GM21360 (cell line): Measurements from ENCODE around the gene CHST12.
"Not testable (repeated sequence)": the region's sequence is repeated elsewhere in the genome, so short reads cannot be mapped to it uniquely, and the experiment has no call there.

ENCODE experiments used
- ATAC-seq: cut with Tn5 transposase; IDR thresholded peaks from one replicate; pipeline ENCODE4 v1.9.1; 2021; ENCODE audit warnings: mild to moderate bottlenecking, moderate library complexity; ENCODE audit not compliant: unreplicated experiment

Gene CHST12

DNA sequence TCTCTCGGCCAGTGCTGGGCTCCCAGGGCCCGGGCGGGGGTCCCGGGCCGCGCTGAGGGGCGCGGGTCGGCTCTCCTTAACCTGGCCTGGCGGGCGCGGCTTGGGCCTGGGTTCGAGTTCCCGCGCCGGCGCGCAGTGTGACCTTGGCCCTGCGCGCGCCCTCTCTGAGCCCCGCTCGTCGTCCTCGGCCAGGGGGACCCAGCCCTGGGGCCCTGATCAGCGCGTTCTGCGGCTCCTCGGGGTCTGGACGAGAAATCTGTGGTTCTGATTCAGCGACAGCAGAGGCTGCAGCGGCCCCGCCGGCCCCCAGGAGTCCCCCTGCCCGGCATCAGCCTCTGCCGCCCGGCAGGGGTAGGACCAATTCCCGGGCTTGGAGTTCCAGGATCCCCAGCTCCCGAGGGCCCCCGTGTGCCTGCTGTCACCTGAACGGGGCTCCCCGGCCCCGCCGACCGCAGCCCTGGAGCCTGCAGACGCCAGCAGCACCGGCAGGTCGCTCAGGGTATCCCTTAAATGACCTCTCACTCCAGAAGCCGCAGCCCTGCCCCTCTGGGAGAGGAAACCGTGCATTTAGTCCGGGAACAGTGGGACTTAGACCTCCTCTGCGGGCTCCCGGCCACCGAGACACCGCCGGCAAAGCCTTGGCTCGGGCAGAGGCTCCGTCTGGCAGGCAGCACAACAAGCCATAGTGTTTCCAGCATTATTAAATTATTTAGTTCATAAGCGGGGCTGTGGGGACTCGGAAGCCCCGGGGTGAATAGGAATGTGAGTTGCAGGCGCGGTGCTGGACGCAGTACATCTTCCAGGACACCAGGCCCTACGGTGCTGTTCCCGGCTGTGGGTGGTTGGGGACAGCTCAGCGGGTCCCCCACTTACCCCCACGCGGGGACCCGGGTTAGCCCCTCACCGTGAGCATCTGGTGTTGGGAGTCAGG is 572 bp downstream of the CHST12 start:
- peak; percentile 3 for ATAC-seq

DNA sequence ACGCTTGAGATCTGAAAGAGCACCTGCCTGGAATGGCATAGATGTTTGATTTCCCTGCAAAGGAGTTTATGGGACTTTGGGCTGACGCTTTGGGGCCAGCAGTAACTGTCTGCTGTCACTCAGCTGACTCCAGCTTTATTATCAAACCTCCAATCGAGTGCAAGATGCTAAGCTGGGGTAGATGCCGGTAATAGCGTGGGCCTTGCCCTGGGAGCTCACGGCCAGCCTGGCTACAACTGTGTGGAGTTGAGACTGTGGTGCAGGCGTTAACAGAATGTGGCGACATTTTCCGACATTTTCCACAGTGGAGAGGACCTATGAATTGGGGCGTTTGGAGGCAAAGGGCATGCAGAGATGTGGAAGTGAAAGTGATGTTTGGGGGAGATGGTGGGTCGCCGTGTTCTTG is 1.3 kb downstream of the CHST12 start:
- ATAC-seq = no peak

DNA sequence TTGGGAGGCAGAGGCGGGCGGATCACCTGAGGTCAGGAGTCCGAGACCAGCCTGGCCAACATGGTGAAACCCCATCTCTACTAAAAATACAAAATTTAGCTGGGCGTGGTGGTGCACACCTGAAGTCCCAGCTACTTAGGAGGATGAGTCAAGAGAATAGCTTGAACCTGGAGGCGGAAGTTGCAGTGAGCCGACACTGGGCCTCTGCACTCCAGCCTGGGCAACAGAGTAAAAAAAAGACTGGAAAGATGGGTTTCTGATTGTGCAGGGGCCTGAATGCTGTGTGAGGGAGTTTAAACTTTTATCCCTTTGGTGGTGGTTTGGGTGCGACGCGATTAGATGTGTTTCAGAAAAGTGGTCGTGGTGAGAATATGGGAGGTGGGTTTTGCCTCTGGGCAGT is 1.8 kb downstream of the CHST12 start:
- ATAC-seq = no peak

DNA sequence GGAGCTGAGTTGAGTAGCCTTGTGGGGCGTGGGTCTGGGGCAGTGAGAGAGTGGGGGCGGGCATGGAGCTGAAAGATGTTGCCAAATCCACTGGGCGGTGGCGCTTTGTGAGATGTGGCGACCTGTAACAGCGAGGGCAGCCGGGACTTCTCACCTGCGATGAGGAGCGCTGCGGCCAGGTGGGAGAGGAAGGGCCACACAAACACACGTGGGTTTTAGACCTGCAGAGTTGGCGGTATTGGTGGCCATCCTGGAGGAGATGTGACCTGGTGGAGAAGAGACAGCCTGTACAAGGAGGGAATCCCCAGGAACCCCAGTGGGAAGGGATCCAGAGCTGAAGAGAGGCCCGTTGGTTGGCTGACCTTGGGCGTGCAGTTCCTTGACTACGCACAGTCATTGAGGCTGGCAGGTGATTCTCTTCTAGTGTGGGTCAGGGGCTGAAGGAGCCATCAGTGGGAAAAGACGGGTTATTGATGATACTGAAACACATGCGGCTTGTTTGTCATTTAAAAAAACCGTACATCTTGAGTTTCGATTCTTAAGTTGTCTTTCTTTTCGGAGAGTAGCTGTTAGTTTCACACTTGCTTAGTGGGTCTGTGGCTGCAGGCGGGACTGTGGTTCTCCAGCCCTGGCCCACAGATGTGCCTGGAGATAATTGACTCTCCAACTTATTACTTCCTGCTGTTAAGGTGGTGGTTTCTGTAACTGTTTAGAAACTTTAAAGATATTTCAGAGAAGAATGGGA is 2.4 kb downstream of the CHST12 start:
- ATAC-seq = no peak

DNA sequence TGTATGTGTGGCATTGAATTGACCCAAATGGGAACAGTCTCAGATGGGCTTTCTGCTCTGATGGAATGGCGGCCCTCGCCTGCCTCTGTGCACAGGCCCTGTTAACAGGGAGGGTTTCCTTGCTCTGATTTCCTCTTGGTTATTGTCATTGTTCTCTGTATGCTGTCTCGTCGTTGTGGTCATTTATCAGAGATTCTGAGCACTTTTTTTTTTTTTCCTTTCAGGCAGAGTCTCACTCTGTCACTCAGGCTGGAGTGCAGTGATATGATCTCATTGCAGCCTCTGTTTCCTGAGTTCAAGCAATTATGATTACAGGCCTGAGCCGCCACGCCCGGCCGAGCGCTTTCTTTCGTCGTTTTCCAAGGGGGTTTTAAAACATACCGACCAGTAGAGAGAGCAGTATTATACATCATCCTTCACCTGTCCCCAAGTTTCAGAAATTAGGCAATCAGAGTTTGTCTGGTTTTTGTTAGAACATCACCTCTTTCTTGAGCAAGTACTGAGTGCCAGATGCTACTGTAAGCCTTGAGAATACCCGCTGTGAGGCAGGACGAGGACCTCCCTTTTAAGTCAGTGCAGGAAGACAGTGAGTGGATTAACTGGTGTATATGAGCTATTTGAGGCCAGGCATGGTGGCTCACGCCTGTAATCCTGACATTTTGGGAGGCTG is 6.5 kb downstream of the CHST12 start:
- ATAC-seq = no peak

DNA sequence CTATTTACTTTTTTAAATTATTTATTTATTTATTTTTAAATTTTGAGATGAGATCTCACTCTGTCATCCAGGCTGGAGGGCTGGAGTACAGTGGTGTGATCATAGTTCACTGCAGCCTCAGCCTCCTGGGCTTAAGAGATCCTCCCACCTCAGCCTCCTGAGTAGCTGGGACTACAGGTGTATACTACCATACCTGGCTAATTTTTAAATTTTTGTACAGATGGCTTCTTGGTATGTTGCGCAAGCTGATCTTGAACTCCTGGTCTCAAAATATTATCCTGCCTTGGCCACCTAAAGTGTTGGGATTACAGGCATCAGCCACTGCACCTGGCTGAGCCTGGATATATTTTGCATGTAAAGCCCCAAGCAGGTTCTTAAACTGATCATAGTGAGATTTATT is 7.6 kb downstream of the CHST12 start:
- ATAC-seq = no peak

DNA sequence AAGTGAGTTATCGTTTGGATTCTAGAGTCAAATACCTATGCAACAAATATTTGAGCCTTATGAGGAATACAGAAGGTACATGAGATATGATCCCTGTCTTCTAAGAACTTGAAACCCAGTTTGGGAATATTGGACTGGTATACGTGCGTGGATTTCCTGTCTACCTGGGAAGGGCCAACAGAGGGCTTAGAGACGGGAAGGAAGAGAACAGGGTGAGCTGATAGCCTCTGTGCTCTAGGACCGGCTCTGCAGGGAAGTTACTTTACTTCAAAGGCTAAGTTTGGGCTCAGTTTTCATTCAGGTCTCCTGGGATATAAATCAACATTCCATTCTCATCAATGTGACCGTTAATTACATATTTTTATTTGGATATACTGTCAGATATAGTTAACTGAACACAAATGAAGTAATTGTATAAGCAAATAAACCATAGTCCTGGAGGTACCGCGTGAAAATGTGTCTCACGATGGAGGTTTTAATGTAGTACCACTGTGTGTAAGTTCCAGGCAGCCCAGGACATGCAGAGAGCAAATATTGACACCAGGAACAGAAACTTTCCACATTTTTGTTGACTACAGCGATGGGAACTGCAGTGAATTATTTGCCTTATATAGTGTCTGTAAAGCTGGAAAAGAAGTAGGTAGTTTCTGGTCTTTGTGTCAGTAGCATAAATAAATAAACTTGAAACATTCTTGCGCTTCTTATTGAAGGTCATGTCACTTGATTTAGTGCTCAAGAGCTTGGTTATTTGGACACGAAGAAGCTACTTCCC is 8.6 kb downstream of the CHST12 start:
- ATAC-seq = no peak

DNA sequence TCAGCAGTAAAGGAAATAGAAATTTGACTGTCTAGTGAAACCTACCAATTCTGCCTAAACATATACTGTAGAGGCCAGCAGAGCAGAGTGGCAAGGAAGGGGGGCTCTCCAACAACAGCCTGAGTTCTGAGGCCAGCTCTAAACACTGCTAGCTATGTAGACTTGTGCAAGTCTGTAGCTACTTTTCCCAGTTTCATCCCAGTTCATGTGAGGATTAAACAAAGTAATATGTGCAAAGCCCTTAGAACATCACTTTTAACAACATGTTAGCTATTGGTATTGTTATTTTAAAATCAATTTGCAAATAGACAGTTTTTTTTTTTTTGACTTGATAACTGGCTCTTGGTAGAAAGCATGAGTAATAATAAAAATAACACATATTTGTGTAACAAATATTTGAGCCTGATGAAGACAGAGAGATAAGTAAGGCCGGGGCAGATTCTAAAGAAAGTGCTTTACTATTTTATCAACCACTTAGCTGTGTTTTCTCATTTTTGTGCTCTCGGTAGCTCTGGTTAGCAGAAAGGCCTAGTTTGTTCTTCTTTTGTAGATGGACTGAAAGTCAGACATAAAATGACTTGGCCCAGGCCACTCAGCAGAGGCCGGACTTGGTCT is 9.3 kb downstream of the CHST12 start:
- ATAC-seq = no peak

DNA sequence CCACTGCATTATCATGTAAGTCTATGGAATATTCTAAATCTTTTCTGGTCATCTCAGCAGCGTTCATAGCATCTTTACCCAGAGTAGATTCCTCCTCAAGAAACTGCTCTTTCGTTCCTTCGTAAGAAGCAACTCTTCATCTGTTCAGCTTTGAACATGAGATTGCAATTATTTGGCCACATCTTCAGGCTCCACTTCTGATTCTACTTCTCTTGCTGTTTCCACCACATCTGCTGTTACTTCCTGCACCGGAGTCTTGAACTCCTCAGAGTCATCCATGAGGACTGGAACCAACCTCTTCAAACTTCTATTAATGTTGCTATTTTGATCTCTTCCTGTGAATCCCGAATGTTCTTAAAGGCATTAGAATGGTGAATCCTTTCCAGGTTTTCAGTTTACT is 12.7 kb downstream of the CHST12 start:
- ATAC-seq = no peak

DNA sequence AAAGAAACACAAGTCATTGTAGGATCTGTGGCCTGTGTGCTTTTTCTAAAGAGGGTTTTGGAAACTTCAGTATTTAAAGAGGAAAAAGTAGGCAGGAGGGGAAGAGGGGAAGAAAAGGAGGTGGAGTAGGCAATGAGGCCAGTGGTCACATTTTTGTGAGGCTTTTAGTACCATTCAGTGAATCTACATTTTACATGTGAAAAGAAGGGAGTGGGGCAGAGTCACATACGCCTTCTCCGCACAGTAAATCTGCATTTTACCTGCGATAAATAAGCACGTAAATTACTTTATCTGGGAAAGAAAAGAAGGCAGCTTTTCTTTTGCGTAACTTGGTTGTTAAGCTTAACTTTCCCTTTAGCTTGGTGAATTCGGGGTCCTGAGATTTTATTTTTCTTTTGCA is 13.2 kb downstream of the CHST12 start:
- ATAC-seq = no peak

DNA sequence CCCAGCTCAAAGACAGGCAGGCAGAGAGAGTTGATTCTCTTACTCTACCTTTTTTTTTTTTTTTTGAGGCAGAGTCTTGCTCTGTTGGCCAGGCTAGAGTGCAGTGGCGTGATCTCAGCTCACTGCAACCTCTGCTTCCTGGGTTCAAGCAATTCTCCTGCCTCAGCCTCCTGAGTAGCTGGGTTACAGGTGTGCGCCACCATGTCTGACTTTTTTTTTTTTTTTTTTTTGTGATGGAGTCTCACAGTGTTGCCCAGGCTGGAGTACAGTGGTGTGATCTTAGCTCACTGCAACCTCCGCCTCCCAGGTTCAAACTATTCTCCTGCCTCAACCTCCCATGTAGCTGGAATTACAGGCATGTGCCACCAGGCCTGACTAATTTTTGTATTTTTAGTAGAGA is 13.8 kb downstream of the CHST12 start:
- ATAC-seq = not testable (repeated sequence)

DNA sequence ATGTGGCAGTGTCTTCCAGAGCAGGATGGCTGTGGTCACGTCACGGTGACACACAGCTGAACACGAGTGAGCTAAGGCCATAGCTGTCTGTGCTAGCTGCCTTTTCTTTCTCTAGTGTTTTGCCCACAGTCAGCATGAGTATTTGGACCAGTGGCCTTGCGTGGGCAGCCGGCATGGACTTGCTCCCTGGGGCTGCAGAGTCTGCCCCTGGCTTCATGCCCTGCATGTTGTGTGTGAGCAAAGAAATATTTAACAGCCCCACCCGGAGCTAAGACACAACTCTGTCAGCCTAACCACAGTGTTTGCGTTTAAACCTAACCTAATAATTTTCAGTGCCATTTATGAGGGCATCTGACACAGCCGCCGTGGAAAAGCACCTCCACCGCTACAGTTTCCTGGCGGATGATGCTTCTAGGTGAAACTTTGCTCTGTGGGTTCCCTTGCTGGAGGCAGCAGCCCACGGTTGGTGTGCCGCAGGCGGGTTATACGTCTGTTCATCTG is 14.6 kb downstream of the CHST12 start:
- ATAC-seq = no peak

DNA sequence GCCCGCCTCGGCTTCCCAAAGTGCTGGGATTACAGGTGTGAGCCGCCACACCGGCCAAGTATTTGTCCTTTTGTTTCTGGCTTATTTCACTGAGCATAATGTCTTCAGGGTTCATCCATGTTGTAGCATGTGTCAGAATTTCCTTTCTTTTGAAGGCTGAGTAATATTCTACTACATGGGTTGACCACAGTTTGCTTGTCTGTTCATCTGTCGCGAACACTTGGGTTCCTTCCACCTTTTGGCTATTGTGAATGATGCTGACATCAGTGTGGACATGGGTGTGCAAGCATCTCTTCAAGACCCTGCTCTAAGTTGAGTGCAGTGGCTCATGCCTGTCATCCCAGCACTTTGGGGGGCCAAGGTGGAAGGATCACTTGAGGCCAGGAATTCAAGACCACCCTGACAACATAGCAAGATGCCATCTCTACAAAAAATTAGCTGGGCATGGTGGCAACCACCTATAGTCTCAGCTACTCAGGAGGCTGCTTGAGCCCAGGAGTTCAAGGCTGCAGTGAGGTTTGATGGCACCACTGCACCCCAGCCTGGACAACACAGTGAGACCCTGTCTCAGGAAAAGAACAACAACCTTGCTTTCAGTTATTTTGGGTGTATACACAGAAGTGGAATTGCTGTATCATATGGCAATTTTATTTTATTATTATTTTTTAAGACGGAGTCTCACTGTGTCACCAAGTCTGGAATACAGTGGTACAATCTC is 17.0 kb downstream of the CHST12 start:
- no peak for ATAC-seq

DNA sequence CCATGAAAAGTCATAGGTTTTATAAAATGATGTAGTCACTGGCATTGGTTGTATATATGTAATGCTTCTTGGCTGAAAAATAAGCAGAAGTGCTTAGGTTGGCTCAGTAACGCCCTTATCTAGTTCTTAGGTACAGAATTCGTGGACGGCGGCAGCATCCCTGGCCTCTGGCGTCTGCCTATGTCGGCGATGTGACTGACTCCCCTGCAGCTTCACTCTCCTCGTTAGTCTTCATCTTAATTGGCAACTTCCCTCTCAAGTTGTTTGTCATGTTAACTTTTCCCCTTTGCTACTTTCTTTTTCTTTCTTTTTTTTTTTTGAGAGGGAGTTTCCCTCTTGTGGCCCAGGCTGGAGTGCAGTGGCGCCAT is 18.5 kb downstream of the CHST12 start:
- ATAC-seq = no peak

DNA sequence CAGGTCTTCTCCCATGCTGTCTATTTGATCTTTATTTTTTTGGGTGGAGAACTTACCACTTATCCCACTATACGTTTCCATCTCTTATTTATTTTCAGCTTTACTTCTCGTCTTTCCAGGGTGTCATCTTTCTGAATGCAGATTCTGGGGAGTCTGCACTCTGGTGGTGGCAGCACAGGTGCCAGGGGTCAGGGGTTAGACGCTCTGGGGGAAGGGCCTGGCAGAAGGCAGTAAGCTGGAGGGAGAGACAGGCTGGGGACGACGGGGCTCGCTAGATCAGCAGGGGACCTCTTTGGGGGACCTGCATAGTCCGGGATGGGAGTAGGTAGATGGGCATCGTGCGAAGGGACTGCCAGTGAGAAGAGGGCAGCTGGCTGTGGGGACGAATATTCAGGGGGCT is 22.3 kb downstream of the CHST12 start:
- ATAC-seq = no peak

DNA sequence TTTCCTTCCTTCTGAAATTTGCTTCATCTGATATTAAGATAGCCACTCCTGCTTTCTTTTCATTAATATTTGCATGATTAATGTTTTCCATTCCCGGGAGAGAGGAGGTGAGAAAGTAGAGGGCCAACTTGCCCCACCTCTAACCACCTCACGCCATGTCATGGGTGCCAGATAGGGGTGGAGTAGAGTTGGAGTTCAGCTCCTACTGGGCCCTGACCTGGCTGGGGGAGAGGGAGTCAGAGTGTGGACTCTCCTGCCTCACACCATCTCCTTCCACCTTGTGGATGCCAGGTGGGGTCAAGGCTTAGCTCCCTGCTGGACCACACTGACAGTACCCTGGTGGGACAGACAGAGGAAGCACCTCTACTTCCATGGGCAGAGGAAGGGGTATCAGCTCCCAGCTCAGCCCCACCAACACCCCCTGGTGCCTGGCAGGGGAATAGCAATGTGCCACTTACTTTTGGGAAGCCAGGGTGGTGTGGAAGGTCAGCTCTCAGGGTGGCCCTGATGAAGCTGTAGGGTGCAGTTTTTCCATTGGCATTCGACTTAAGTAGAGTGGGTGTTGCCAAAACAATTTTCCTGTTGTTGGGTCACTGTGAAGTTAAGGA is 28.0 kb downstream of the CHST12 start:
- no peak for ATAC-seq

DNA sequence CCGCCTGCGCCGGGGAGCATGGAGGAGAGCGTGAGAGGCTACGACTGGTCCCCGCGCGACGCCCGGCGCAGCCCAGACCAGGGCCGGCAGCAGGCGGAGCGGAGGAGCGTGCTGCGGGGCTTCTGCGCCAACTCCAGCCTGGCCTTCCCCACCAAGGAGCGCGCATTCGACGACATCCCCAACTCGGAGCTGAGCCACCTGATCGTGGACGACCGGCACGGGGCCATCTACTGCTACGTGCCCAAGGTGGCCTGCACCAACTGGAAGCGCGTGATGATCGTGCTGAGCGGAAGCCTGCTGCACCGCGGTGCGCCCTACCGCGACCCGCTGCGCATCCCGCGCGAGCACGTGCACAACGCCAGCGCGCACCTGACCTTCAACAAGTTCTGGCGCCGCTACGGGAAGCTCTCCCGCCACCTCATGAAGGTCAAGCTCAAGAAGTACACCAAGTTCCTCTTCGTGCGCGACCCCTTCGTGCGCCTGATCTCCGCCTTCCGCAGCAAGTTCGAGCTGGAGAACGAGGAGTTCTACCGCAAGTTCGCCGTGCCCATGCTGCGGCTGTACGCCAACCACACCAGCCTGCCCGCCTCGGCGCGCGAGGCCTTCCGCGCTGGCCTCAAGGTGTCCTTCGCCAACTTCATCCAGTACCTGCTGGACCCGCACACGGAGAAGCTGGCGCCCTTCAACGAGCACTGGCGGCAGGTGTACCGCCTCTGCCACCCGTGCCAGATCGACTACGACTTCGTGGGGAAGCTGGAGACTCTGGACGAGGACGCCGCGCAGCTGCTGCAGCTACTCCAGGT is 29.7 kb downstream of the CHST12 start:
- no peak for ATAC-seq
